ENCODE measurements around the gene WNK2.

WNK2 gene

DNA sequence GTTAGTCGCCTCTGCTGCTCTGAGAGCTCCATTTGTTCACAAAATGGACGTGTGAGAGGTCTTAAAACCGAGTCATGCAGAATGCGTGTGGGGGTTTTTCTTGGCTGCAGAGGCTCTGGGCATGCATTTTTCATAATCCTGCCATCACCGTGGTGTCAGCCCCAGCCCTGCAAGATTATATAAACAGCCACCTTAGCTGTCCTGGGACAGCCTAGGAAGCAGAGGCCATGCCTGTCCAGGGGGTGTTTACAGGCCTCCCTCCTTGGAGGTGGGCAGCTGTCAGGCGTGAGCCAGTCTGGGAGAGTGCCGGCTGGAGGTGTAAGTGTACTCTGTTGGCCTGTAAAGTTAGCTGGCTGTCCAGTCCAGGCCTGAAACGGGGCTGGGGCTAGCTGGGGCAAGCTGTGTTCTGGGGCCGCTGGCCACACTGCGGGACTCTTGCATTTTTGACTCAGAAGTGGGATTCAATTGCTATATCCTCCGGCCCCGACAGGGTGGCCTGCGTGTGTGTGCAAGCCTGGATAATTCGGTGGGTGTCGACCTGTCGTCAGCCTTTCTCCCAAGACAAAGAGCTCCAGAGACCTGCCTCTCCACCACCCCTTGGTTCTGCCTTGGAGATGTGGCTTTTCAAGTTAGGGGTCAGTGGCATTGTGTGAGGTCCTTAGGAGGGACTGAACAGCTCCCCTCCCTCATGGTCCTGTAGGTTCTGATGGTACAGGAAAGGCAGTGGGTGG, 2.4 kb downstream of the WNK2 start:
- DNase-seq, result no peak

DNA sequence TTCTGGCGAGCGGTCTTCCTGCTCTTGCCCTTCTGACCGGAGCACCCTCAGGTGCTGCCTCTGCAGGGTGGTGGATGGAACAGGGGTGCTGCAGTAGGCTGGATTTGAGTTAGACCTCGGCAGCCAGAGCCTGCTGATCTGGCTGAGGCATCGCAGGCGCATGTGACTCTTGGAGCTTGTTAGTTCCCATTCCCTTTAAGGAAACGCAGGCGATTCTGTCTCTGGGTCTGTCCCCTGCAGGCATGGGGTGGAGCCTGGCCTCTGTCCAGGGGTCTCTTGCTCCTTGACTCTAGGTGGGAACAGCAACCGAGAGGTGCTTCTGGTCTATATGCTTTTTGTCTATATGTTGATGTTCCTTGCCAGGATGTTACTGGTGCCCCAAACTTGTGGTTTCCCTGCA, 3.1 kb downstream of the WNK2 start:
- no peak for DNase-seq

DNA sequence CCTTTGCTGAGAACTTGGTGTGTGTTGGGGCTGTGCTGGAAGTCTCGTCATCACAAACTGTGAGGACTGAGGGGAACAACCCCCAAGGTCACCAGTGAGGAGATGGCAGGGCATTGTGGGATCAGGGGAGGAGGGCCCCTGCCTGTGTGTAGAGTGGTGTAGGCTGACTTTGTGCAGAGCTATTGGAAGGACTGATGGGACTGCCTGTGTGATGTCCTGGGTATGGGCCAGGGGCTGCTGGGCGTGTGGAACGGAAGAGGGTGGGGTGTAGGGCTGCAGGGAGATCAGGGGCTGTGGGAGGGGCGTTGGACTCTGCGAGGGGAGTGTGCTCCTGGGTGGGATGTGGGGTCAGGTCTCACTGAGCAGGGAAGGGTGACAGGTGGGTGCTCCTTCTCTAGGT, 3.6 kb downstream of the WNK2 start:
- no peak for DNase-seq

DNA sequence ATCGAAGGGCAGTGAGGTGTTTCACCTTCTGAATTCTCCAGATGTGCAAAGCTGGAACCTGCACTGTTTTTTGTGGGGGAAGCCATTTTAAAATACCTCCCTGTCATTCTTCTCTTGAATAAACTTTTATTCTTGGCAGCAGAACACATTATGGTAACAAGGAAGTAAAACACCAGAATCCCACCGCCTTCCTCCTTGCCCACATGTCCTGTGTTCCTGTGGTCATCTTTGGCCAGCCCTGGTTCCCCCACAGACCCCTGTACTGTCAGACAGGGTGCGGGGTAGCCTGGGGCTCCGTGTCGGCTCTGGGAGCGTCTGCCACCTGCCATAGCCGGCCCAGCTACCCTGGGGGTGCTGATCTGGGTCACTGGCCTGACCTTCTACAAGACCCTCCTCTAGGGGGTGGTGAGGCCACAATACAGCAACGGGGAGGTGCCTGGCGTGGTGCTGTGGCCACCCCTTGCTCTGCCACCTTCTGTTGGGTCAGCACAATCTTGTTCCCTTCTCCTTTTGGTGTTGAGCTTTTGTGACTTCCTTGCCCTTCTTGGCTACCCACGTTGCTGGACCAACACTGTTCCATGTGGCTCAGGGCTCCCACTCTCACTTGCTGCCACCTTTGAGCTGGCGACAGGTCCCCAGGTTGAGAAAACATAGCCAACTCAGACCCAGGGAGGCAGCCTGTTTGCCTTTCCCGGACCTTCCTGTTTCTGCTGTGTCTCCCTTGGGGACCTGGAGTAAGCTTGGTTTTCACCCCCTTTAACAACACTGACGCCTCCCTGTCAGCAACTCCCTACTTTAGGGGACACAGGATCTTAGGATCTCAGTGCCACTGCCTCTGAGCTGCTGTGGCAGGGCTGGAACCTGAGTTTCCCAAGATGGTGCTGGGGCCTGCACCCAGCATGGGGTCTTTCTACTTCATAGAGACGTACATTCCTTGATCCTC, 4.8 kb downstream of the WNK2 start:
- DNase-seq, result no peak

DNA sequence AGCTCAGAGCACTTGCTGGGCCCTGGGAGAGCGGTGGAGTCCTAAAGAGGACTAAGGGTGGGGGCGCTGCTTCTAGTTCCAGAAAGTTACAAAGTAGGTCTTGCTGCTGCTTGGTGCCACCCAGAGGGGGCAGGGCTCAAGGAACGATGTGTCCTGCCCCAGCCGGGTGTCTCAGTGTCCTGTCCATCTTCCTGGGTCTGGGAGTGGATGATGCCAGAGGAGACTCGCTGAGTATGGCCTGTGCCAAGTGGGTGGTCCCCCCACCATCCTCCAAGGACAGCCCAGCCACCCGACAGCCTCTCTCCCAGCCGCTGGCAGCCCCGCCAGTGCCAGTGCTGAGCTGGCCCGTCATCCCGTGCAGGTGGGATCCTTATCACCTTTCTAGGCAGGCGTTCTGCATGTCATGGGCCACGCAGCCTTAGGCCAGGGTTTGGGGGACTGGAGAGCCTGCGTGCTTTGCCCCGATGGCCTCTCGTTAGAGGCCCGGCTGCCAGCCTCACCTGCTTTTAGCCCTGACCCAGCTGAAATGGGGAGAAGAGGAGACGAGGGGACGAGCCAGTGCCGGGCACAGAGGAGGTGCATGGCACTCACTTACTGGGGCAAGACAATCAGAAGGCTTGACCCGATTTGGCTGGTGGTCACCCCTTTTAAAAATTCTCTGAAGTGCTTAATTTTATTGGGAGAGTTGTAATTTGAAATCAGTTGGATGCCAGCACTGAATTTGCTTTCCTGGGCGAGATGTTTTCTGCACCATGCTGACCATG, 5.6 kb downstream of the WNK2 start:
- no peak for DNase-seq

DNA sequence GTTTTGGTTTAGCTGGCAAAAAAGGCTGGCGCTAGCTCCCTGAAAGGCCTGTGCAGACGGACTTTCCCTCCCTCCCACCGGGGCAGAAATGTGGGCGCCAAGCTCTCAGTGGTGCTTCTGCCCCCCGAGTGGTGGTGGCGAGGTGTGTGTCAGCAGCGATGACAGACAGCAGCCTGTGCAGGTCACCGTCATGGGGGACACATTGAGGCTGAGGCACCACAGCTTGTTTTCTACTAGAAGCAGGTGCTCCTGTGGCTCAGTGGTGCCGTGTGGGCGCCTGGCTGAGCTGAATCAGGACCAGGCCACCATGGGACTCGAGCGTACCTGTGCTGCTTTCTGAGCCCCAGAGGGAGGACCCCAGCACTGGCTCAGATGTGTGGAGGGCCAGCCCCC, 6.2 kb downstream of the WNK2 start:
- DNase-seq, result no peak

DNA sequence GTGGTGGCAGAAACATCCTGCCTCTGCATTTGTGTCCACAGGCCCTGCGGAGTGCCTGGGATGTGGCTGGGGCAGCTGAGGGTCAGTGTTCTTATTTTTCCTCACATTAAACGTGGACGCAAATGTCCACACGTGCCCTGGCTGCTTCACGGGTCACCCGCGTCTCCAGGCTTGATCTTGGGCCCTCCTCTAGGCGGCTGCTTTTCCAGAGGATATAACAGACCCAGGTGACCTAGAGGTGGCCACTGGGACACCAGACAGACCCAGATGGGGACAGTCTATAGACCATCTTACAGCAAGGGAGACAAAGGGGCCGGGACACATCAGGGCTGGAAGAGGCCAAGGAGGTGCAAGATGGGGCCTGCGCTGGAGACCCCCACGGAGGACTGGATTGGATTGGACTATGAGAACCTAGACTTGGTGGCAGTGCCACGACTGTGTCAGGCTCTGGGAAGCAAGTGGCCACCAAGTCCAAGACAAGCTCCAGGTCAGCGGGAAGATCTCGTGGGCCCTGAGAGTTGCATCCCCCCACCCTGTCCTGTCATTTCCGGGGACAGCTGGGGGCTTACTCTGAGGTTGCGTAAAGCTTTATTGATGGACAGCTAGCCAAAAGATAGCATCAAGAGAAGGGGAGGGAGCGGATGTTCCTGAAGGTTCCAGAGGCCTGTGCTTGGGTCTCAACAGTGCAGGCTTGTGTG, 6.9 kb downstream of the WNK2 start:
- DNase-seq, result no peak

DNA sequence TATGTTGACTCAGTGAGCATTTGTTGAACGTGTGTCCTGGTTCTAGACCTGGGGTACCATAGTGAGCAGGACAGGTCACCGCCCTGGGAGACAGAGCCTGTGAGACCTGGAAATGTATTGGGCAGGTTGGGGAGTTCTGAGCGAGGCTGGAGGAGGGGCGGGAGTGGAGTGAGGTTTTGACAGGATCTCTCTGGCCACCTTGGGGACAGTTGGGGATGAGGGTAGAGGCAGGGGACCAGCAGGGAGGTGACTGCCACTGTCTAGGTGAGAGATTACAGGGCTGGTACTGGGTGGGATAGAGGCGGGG, 7.4 kb downstream of the WNK2 start:
- DNase-seq, result no peak

DNA sequence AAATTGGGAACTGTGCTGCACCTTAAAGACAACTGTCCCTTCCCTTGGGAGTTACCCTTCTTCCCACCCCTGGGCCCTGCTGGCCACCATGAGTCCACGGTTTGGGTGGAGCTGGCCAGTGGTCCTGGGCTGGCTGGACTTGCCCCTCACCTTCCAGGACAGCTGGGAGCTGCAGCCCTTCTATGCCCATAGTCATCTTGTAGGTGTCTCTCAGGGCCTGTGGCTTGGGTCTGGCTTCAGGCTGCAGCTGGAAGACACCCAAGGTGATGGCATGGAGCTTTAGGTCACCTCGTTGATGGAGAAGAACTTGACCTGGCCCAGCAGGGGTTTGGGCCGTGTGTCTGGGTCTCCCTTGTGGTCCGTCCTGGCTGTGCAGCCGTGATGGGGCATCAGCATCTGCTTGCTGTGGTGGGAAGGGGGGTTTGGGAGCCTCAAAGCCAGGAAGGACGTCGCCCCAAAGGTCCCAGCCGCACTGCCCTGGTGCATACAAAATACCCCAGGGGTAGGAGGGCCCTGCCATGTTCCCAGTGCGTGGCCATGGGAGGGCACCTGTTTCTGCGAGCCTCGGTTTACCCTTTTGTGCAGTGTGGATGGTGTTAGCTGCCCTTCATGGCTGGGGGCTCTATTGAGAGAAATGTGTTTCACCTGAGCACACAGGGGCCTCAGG, 8.9 kb downstream of the WNK2 start:
- DNase-seq, result no peak

DNA sequence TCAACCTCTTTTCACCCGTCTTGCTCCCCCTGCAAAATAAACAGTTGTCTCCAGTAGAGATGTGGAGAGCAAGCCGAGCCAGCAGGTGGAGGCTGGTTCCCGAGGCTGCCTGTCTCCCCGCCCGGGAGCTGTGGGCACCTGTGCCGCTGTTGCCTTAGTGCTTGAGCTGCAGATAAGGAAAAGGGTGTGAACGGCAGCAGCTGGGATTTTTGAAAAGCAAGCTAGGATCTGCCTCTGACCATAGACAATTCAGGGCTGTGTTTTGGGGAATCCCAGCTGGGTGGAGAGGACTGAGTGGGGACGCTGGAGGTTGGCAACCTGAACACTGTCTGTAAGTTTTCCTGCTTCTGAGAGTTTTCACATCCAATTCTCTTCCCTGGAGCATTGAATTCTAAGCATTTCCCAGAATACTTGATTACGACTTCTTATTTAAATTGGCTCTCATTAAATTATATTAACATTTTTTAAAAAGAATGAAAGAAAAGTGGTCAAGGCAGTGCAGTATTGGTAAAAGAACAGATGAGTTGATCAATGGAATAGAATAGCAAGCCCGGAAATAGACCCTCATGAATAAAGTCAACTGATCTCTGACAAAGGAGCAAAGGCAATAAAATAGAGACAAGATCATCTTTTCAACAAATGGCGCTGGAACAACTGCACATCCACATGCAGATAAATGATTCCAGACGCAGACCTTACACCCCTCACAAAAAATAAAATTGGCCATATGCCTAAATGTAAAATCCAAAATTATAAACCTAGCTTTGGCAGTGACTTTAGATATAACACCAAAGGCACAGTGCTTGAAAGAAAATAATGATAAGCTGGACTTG, 9.7 kb downstream of the WNK2 start:
- no peak for DNase-seq

DNA sequence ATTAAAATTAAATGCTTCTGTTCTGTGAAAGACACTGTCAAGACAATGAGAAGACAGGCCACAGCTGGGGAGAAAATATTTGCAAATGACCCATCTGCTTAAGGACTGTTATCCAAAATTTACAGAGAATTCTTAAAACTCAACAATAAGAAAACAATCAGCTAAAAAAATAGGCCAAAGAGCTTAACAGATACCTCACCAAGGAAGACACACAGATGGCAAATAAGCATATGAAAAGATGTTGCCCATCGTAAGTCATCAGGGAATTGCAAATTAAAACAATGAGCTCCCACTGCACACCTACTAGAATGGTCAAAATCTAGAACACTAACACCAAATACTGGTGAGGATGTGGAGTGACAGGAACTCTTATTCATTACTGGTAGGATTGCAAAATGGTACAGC, 10.3 kb downstream of the WNK2 start:
- DNase-seq, result no peak

DNA sequence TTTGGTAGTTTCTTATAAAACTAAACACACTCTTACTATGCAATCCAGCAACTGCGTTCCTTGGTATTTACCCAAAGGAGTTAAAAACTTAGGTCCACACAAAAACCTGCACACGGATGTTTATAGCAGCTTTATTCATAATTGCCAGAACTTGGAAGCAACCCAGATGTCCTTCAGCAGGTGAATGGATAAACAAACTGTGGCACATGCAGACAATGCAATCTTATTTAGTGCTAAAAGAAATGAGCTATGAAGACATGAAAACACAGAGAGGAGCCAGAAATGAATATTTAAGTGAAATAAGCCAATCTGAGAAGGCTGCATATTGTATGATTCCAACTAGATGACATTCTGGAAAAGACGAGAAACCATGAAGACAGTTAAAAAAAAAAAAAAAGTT, 10.7 kb downstream of the WNK2 start:
- DNase-seq, result no peak

DNA sequence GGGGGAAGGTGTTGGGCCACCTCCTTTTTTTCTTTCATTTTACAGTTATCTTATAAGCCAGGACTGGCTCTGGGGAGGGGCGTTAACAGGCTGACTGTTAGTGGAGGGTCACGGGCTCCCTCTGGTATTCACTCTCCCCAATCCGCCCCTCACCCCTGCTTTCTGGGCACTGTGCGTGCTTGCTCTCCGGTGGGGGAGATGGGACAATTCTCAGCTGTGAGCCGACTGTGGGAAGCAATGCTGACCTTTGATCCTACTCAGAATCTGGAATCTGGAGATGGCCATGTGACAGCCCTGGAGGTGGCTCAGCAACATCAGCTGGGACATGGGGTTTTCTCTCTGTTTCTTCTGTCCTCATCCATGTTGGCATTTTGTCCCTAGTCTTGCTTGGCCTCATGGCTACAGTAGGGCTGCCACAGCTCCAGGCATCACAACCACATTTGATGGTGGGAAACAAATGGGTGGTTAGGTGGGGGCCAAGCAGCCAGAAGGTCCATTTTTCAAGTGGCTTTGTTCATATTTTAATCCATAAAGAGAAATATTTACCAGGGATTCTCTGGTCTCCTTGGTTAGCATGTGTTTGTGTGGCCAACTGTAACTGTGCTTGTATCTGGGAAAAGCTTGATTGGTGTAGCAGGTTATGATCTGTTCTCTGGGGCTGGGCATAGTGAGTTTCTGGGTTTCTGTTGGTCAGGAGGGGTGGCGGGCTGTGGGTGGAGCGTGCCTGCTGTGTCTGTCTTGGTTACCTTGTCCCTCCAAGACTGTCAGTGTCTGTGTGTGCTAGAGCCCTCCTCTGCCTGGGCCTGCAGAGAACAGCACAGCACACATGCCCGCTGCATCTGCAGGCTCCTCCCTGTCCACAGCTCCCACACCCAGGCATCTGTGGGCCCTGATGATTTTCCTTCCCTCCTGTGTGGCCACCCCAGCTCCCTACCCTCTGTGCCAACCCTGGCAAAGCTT, 12.4 kb downstream of the WNK2 start:
- DNase-seq, result no peak

DNA sequence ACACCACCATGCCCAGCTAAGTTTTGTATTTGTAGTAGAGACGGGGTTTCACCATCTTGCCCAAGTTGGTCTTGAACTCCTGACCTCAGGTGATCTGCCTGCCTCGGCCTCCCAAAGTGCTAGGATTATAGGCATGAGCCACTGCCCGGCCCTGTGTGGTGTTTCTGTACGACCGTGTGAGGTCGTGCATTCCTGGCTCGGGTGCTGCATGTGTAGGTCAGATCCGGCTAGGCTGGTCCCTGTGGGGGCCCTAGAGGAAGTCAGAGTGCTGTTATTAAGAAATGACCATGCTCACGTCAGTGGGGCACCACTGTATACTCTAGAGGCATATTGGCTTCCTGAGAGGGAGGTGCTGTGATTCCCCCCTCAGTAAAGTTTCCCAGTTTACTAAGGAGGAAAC, 13.7 kb downstream of the WNK2 start:
- DNase-seq, result no peak

DNA sequence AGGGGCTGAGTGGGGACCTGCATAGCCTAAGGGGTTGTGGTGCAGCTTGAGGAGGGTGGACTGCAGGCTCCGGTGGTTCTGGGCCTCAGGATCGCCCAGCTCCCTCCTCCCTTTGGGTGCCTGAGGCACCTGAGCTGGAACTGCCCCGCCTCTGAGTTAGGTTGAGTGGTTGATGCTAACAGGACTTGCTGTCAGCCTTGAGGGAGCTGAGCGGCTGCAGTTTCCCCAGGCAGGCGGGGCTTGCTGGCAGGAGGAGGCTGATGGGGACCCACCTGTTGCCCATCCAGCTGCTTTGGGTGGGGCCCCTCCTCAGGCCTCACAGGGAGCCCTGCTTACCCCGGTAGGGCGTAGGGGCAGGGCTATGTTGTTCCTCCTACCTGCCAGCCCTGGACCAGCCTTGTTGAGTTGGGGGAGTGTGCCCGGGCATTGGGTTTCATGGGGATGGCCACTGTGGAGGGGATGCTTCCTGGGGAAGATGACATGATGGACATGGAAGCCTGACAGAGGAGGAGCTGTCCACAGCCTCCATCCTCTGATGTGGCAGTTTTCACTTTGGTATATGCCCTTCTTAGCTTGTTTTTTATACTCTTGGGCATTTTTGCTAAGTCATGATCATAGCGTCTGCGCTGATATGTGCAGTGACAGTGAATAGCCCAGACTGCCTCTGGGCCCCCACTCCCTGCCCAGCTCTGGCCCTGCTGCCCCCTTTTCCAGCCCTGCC, 14.3 kb downstream of the WNK2 start:
- no peak for DNase-seq

DNA sequence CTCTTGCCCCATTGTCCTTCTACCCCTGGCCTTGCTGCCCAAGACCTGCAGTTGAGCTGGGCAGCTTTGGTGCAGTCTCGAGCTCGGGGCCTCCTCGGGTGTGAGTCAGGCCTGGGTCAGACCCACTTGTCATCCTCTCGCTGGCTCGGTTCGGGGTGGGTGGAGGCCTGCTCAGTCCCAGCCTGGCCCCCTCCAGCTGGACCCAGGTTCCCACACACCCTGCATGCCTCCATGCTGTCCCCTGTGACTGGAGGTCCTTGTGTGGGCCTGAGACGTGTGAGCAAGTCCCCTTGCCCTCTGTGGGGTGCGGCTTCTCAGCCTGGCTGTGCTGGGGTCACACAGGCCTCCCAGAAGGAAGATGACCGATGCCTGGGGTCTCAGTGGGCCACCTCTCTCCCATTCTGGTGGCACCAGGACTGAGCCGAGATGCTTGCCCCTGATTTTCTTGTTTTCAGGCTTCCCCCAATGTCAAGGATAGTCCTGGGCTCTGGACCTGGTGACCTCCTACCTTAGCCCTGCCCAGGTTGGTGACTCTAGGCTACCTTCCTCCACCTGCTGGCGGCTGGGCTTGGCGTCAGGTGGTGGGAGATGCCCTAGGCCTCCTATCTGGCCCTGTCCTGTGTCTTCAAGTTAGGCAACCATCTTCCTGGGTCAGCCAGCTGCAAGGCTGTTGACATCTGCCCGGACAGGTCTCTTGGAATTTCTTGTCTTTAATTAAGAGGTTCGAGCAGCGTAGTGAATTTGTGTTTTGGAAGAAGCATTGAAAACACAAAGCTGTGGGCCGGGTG, 15.1 kb downstream of the WNK2 start:
- no peak for DNase-seq

DNA sequence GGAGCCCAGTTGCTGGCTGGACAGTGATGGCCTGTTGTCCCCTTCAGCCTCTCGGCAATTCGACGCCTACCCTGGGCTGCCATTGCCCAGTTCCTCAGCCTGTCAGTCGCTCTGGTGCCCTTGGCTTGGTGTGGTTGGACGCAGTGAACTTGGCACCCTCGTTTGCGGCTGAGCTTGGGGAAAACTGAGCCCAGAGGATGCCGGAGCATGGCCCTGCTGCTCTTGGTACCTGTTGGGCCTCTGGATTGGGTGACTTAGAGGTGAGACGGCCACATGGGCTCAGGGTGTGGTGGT, 16.5 kb downstream of the WNK2 start:
- DNase-seq, result no peak

DNA sequence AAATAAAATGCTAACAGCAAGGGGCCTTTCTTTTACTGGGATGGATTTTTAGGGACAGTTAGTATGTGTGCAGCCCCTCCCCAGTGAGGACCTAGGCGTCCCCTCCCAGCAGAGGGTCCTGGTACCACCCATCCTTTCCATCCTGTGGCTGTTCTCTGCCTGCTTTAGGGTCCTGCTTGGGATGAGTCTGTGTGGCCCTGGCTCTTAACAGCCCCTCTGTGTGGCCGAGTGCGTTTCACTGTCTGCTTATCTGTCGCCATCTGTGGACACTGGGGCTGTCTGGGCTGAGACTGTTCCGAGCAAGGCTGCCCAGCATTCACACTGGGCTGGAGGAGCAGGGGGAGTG, 17.0 kb downstream of the WNK2 start:
- no peak for DNase-seq

DNA sequence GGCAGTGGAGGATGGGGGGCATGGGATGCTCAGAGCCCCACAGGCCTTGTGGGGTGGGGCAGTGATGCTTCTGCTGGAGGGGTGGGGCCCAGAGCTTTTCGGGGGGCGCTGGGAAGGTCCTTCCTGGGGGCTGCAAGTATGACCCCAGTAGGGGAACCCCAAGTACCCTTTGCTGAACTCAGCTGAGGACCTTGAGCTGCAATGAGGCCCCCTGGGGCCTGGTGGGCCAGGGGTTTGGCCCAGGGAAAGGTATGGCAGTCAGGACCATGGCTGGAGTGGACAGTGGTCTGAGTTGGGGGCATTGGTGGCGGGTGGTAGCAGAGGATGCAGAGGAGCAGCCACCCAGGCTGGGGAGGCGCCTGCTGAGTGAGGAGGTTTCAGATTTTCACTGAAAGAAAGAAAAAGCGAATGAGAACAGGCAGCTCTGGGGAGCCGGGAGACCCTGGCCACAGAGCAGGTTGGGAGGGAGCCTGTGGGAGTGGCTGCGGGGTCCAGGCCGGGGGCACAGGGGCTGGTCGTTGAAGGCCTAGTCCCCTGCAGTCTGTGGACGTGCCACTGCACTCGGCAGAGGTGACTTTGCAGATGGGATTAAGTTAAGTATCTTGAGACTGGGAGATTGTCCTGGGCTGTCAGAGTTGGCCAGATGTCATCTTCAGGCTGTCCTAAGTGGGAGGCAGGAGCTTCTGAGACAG, 19.2 kb downstream of the WNK2 start:
- no peak for DNase-seq

Data from GOT3 (cell line).